Inflammatory macrophage treated with lipopolysaccharide for 4 hours (primary cell): ENCODE data around the gene BMAL2.

ENCODE experiments used
- DNase-seq: peaks from one replicate; pipeline ENCODE4 v3.0.0-alpha.2; 2020

The BMAL2 gene

DNA sequence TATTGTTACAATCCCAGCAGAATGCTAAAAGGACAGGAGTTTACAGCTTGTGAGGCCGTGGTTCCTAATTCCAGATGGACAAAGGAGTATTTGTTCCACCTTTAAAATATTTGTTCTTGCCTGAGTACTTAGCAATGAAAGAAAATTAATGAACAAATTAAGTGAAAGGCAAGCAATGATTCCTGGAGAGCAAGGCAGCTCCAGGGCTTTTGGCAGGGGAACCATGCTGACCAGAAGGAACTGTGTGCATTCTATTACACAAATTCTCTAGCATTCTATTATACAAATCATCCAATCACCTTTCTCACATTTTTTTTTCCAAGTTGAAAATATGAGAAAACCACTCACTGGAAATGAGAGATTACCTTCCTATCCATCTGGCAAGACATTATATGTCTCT, 1.8 kb upstream of the BMAL2 start:
- no peak for DNase-seq

DNA sequence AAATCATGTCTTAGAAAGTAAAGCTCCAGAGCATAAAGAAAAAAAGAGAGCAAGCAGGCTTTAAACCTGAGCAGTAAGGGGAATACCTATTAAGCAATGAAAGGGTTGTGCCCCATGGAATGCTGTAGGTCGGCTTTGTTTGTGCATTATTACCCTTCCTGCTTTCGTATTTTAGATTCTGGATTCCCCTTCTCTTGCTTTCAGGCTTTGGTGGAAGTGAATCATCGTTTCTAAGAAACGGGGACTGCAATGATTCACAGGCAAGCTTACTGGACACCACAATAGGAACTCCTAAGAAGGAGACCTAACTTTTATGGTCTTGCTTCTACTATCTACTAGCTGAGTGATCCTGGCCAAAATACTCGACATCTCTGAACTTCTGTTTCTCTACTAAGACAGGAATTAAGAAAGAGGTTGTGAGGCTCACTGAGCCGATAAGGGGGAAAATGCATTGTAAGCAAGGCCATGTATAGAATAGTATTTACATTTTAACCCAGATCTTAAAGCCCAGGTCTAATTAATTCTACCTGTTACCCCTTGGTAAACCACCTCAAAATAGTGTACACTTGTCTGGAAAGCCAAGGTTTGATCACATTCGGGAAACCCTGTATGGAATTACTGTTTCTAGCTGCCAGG, 1.2 kb upstream of the BMAL2 start:
- peak; percentile 94 for DNase-seq

DNA sequence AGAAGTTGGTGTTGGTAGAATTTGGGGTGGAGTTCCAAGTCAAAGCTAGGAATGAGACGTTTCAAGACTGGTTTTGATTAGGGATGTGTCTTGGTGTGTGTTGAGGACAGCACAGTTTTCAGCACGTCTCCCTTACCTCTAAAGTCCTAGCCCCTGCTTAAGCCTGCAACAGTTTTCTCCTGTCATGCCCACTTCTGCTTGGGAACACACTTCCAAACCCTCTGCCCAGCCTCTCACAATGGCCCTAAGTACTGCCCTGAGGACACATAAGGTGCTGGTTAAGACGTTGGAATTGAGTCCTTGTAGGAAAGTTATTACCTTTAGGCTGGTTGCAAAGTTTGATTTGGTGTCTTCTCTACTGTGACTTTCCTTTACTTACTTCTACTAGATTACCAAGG, 710 bp upstream of the BMAL2 start:
- no peak for DNase-seq

GRCh38 chr12:27332407-27332713, 276 bp upstream of the BMAL2 start:
- no peak for DNase-seq

- peak; percentile 88 for DNase-seq
Measured at GRCh38 chr12:27333403-27334009, 870 bp downstream of the BMAL2 start.

DNA sequence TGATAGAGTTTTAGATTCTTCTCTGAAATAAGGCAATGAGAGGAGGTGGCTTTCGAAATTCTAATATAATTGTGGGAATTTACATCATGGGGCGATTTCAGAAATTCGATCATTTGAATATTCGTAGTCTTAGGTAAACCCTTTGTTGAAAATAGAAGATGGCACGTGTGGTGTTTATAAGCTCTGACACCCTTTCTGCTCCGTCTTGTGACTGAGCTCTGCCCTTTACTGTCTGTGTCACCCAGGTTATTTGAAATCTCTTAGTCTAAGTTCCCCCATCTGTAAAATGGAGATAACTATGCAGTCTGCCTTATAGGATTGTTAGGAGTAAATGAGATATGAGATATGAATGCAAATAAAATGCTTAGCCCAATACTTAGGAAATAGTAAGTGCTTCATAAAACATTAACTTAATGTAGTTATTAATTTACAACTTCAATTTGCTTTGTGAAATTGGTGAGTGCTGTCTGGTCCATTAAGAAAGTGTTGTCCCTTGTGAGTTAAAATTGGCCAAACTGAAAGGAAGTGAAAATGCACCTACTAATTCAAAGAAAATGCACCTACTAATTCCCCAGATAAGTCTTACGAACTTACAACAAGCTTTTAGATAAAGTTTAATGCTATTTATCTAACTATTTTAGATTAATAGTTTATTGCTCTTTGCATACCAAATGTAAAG, 1.5 kb downstream of the BMAL2 start:
- peak; percentile 42 for DNase-seq

- no peak for DNase-seq
Measured at GRCh38 chr12:27334721-27335082, 2.1 kb downstream of the BMAL2 start.

- DNase-seq = no peak
Measured at GRCh38 chr12:27335364-27336281, 3.0 kb downstream of the BMAL2 start.

DNA sequence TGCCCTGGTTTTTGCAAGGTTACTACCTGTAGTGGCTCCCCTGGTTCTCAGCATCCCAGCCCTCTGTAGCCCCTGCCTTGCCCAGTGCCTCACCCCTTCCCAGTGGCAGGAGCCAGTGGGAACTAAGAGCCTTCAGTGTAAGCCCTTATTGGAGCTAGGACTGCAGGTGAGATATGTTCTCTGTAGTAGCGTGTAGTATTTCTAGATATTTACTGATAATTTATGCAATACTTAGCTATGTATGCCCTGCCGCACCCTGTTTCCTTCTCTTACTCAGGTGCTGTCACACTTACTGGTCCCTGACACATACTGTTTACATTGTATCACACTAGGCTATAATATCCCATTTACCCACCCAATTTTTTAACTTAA, 3.6 kb downstream of the BMAL2 start:
- DNase-seq = no peak

DNA sequence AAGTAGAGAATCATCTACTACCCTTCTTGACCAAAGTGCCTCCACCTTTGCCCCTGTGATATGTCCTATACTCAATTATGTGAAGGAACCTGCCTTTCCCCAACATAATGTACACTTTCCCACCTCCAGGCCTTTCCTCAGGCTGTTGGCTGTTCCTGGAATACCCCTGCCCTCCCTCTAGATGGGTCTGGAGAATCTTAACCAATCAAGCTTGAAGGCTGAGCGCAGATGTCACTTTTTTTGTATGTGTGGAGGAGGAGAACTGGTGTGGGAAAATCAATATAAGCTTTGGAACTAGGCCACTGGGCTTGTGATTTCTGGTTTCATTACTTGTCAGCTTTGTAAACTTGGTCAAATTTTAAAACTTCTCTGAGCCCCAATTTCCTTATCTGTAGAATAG, 4.7 kb downstream of the BMAL2 start:
- DNase-seq = no peak

- peak; percentile 22 for DNase-seq
Measured at GRCh38 chr12:27338473-27338872, 5.8 kb downstream of the BMAL2 start.

- no peak for DNase-seq
Measured at GRCh38 chr12:27340971-27341370, 8.3 kb downstream of the BMAL2 start.

DNA sequence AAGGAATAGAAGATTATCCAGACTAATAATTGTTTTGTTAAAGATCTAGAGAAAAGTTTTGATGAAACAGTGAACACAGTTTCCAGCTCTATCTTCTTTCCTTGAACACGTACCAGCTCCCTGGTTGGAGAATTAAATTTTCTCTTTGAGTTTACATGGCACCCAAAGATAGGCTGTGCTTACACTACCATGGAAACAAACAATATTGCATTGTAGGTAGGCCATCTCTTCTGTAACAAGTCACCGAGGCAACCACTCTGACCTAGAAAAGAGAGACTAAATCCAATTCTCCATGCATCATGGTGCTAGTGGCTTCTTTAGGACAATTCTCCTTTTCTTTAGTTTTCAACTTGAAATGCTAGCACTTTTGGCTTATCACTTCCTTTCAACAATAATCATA, 9.9 kb downstream of the BMAL2 start:
- no peak for DNase-seq

- DNase-seq = peak; percentile 3
Measured at GRCh38 chr12:27343255-27344000, 10.8 kb downstream of the BMAL2 start.

GRCh38 chr12:27344246-27344645, 11.6 kb downstream of the BMAL2 start:
- DNase-seq = no peak

DNA sequence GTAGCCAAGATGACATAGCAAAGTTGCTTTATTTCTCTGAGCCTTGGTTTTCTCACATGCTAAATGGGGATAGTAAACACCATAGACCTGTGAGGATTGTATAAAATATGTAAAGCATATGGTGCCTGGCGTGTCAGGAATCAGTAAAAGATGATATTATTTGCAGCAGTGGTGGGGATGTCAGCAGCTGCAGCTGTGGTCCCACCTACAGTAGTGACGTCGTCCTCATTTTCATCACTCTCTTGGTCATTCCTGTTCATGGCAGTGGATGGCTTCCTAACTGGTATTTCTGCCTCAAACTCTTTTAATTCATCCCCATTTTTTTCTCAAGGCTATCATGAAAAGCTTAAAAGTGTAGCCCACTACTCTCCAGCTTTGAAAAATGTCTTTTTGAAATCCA, 12.1 kb downstream of the BMAL2 start:
- DNase-seq = no peak

DNA sequence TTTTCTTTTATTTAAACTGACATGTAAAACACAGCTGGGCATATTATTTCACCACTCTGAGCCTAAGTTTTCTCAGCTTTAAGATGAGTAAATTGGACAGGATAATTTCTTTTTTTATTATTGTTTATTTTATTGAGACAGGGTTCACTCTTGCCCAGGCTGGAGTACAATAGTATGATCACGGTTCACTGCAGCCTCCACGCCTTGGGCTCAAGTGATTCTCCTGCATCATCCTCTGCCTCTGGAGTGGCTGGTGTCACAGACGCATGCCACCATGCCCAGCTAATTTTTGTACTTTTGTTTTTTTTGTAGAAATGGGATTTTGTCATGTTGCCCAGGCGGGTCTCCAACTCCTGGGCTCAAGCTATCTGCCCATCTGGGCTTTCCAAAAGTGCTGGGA, 12.7 kb downstream of the BMAL2 start:
- DNase-seq = no peak

DNA sequence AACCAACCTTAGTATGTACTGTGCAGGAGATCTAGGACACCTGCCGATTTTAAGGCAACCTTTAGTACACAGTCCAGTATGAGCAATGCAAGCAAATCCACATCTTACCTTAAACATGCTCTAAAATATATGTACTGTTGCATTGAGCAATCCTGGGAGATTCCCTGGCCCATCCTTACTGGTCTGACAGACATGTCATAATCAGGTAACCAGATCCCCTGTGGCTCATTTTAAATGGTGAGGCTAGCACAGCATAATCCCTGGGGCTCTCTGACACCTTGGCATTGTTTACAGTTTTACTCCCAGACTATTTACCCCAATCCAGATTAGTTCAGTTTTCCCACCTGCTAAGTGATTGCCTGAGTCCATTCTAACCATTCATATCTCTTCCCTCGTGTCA, 15.1 kb downstream of the BMAL2 start:
- no peak for DNase-seq

DNA sequence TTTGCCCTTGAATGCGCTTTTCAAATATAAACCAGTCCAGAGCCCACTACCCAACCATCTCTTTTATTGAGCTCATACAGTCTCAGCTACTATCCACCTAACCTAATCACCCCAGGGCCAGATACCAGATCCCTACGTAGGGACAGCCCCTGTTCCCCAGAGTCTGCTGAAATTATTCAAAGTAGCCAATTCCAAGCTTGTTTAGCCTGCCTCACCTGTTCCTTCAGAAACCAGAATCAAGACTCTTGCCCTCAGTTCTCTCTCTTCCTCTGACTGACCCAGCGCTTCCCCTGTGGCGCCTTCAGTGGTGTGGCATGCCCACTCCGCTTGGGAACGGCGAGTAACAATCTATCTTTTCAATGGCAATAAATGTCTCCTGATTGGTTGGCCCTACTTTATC, 18.8 kb downstream of the BMAL2 start:
- DNase-seq = no peak

DNA sequence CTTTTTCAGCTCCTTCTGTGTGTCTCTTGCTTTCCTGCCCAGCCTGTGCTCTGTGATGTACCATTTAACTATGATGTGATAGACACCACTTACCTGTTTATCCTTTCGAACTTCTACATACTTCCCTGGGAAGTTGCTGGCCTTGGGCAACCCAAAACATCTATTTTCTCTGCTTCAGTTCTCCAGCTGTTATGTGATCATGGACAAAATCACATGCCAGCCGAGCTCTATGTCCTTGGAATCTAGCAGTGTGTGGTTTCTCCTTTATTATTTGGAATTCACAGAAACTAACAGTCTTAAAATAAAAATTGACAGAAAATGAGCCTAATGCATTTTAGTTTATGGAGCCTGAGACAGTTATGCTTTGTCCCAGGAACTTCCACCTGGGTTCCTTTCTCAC, 22.9 kb downstream of the BMAL2 start:
- DNase-seq = no peak

DNA sequence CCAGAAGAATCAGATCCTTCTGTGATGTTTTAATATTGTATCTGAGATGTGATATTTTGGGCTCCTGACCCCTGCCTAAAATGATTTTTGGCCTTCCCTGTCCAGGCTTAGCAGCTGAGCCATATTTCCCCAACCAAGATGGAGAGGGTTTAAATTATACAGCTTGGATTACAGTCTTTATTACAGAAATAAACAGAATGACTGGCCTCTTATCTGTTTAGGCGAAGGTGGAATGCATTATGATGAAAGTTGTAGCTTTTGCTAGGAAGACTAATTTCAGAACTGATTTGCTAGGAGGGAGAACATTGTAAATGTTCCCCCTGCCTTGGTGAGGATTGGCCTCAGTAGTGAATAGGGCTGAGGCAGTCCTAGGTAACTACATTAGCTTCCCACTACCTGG, 23.3 kb downstream of the BMAL2 start:
- no peak for DNase-seq

DNA sequence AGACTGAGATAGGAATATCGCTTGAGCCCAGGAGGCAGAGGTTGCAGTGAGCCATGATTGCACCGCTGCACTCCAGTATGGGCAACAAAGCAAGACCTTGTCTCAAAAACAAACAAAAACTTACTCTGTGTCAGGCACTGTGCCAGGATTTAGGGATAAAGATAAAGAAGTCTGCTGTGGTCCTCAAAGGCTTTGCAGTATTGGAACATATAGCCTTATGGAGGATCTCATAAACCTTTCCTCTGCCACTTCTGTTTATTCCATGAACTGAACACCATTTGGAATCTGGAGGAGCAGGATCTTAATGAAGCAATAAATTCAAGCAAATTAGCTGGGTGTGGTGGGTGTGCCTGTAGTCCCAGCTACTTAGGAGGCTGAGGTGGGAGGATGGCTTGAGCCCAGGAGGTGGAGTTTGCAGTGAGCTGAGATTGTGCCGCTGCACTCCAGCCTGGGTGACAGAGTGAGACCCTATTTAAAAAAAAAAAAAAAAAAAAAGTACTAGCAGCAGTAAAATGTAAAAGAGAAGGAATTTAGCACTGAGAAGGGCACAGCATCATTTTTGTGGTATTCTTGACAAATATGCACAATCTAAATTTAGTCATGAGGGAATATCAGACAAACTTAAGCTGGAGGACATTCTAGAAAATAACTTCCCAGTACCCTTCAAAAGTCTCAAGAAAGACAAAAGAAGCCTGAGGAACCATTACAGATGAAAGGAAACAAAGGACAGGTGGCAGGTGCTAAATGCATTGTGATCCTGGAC, 27.1 kb downstream of the BMAL2 start:
- DNase-seq = no peak
